Neutrophil (primary cell): ENCODE measurements around the gene FAM200A.
A peak's percentile ranks its signal among the peaks of the same experiment; 100 is the strongest.

Experiments used
- H3K27ac ChIP-seq: fragments of 200-600 bp; sonication (generic); 2 replicates; pipeline ENCODE4 v1.5.1; 2016; ENCODE audit warnings: mild to moderate bottlenecking, moderate library complexity
- H3K27me3 ChIP-seq: fragments of 200-600 bp; sonication (generic); 2 replicates; pipeline ENCODE4 v1.6.0; 2016; ENCODE audit warnings: mild to moderate bottlenecking
- H3K36me3 ChIP-seq: fragments of 200-600 bp; sonication (generic); 2 replicates; pipeline ENCODE4 v1.5.1; 2017
- H3K4me1 ChIP-seq, 2 experiments: fragments of 200-600 bp in 1 of 2; sonication (generic) in 1 of 2; 1 replicate in 1 of 2; 2 replicates in 1 of 2; pipeline versions ENCODE4 v1.5.1 to v1.6.1; 2013 to 2016; ENCODE audit warnings: low read depth in 1 of 2, low read length in 1 of 2, mild to moderate bottlenecking in 1 of 2, moderate library complexity in 1 of 2; ENCODE audit not compliant: control insufficient read depth in 1 of 2, insufficient read depth in 1 of 2
- H3K4me3 ChIP-seq, 2 experiments: fragments of 200-600 bp in 1 of 2; sonication (generic) in 1 of 2; 1 replicate in 1 of 2; 2 replicates in 1 of 2; pipeline ENCODE4 v1.5.1; 2013 to 2016; ENCODE audit warnings: low read depth in 1 of 2, low read length in 1 of 2, mild to moderate bottlenecking in 1 of 2, moderate library complexity in 1 of 2
- H3K9me3 ChIP-seq: fragments of 200-600 bp; sonication (generic); 2 replicates; pipeline ENCODE4 v1.5.1; 2016
- CTCF ChIP-seq: fragments of 200-600 bp; sonication (generic); IDR thresholded peaks from 2 replicates; pipeline ENCODE4 v1.5.1; 2016; ENCODE audit warnings: antibody characterized with exemption

The FAM200A gene

GRCh38 chr7:99551767-99552463, at the start of gene FAM200A:
Gene FAM200A, minus strand, starts transcription at chr7:99552114. Its CDS starts 3,707 bp downstream, at chr7:99548407.
- H3K27ac ChIP-seq = peak within 1 kb of the TSS; percentile 73
- no peaks in the 10 kb centered on the region for H3K9me3 ChIP-seq
- H3K36me3 ChIP-seq = peaks cover 18% of the 10 kb centered on the region
- H3K27me3 ChIP-seq = no peaks in the 10 kb centered on the region
- no peak for TF ChIP-seq CTCF
- peaks cover 13 to 14% of the 10 kb centered on the region in 2 experiments for H3K4me1 ChIP-seq
- H3K4me3 ChIP-seq = peak within 1 kb of the TSS; percentile 86 to 92

- H3K36me3 ChIP-seq = no peaks in the 10 kb centered on the region
- H3K9me3 ChIP-seq = no peaks in the 10 kb centered on the region
- H3K27ac ChIP-seq = no peak overlapping the region
- H3K27me3 ChIP-seq = peaks cover 19% of the 10 kb centered on the region
- H3K4me3 ChIP-seq = no peak overlapping the region
- no peak for TF ChIP-seq CTCF
- H3K4me1 ChIP-seq = peaks cover 12 to 16% of the 10 kb centered on the region in 2 experiments
Observed at GRCh38 chr7:99599836-99600235, 47.9 kb upstream of the FAM200A start.

- Histone ChIP-seq H3K4me1 (peaks cover 8 to 11% of the 10 kb centered on the region in 2 experiments), H3K4me3 (no peak within 1 kb of the TSS), H3K9me3 (no peaks in the 10 kb centered on the region), H3K27me3 (peaks cover 28% of the 10 kb centered on the region), H3K36me3 (no peaks in the 10 kb centered on the region), H3K27ac (no peak within 1 kb of the TSS)
- TF ChIP-seq CTCF = no peak
Observed at GRCh38 chr7:99597762-99598501, 46.0 kb upstream of the FAM200A start, which contains the start of gene TMEM225B. Gene TMEM225B, plus strand, starts transcription at chr7:99598267. Its CDS starts 6,122 bp downstream, at chr7:99604389.

GRCh38 chr7:99596408-99596955, 44.6 kb upstream of the FAM200A start:
- Histone ChIP-seq H3K36me3 (no peaks in the 10 kb centered on the region), H3K9me3 (no peaks in the 10 kb centered on the region)
- TF ChIP-seq CTCF = no peak

GRCh38 chr7:99594948-99595745, 43.2 kb upstream of the FAM200A start:
- H3K36me3 ChIP-seq = no peaks in the 10 kb centered on the region
- no peak overlapping the region for H3K27ac ChIP-seq
- H3K9me3 ChIP-seq = no peaks in the 10 kb centered on the region
- no peak for TF ChIP-seq CTCF
- no peak overlapping the region for H3K4me3 ChIP-seq
- H3K27me3 ChIP-seq = peaks cover 45% of the 10 kb centered on the region
- no peaks in the 10 kb centered on the region for H3K4me1 ChIP-seq

More at GRCh38 chr7:99596408-99596955, 44.6 kb upstream of the FAM200A start:
- Histone ChIP-seq H3K27me3 (peaks cover 33% of the 10 kb centered on the region), H3K27ac (no peak overlapping the region), H3K4me3 (no peak overlapping the region), H3K4me1 (no peaks in the 10 kb centered on the region)
